Measurements from ENCODE around the gene KCNQ5.

Gene KCNQ5

GRCh38 chr6:72740135-72740534, 118.3 kb downstream of the KCNQ5 start:
- DNase-seq = no peak

GRCh38 chr6:72741083-72741482, 119.2 kb downstream of the KCNQ5 start:
- DNase-seq = no peak

DNA sequence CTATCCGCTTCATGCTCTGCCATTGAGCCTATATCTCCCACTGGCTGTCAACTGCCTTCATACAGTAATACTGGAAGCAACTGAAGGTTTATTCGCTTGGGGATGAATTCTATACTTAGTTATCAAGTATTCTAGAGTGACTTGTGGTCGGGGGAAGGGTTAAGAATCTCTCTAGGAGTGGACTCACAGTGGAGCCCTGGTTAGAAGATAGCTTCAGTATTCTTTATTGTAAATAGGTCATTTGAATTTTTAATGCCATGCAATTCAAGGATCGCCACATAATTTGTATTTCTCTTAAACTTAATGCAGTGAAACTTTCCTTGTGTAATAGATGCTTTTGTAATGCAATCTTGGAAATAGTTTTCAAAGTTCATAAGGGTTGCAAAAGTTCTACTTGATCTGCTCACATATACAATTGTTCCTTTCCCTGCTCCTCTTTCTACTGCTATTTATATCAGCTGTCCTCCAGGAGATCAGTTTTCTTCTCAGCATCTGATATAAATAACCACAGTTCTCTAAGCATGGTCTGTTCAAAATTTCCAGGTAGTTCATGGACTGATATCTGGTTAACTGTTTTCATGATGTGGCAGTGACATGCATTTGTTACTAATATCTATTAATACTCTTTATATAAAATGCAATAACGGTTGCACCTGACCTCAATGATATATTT, 120.3 kb downstream of the KCNQ5 start:
- DNase-seq = no peak

DNA sequence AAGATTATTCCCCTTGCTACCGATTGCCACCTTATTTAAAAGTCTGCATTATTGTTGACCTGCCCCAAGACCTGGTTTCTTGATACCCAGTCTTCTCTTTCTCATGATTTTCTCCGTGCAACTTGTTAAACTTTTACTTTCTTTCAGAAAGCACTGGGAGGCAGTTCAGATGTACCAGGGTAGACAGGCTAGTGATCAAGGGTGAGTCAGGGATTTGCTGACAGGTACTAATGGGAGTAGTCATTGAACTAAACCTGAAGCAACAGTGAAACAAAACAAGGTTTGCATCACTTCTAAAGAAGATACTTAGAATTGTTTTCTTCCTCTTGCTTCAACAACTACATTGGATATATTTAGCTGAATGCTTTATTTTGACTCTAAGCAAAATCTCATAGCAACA, 124.4 kb downstream of the KCNQ5 start:
- no peak for DNase-seq

DNA sequence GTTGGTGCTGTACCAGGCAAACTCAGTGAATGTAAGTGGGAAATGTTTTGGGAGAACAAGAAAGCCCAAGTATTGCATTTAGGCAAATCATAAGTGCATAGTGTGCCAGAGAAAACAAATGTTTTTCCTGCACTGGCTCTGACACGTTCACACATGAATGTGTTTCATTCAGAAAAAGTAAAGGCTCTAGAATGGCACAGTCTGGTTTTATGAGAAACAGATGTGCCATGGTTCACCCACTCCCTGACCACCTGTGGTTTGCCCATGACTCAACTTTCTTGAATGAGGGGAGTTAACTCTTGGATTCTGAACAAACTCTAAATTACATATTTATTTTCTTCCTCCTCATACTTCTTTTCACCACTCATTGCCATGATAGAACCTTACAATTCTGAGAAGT, 126.9 kb downstream of the KCNQ5 start:
- no peak for DNase-seq

GRCh38 chr6:72755752-72756151, 133.9 kb downstream of the KCNQ5 start:
- no peak for DNase-seq

- DNase-seq = no peak
Measured at GRCh38 chr6:72757048-72757447, 135.2 kb downstream of the KCNQ5 start.

DNA sequence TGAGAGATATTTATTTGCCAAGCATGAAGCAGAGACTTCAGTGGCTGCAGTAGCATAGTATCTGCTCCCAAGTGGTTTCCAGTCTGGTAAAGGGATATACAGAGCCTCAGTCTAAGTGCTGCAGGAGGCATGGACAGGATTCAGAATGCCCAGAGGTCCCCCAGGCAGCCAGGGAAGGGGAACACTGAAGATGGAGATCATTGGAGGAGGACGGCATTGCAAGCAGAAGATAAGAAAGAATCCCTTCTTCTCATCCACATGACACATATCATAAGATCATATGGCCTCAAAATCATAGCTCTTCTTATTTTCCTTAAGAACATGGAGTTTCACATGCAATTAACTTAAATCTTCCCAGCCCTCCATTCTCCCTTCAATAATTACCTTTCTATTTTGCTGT, 136.1 kb downstream of the KCNQ5 start:
- no peak for DNase-seq

GRCh38 chr6:72758901-72759300, 137.0 kb downstream of the KCNQ5 start:
- DNase-seq = no peak

DNA sequence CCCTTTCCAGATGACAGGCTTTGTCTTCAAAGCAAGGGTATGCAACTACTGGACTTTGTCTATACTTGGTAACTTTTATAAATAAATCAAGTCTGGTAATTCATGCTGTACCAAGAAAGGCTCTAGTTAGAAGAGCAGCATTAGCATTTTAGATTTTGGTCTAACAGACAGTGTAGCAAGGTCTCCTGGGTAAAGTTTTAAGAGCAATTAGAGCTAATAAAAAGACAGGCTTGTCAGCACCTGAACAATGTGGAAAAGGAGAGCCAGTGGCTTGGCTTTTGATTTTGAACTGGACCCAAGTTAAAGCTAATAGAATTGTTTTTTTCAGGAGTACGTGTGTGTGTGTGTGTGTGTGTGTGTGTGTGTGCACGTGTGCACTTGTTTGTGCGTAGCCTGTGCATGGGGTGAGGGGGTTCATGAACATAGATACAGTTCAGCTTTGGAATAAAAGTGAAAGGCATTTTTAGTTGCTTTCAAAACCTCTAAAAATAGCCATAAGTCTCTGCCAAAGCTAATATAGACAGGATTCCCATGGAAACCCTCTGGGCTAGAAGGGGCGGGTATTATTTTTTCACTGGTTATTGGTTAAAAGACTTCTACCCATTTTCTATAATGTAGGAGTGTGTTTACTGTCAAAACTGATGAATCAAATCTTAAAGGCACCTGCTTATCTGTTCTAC, 138.4 kb downstream of the KCNQ5 start:
- peak in 1 of 56 donors; percentile 1 for DNase-seq

- DNase-seq = no peak
Measured at GRCh38 chr6:72761761-72762160, 139.9 kb downstream of the KCNQ5 start.

DNA sequence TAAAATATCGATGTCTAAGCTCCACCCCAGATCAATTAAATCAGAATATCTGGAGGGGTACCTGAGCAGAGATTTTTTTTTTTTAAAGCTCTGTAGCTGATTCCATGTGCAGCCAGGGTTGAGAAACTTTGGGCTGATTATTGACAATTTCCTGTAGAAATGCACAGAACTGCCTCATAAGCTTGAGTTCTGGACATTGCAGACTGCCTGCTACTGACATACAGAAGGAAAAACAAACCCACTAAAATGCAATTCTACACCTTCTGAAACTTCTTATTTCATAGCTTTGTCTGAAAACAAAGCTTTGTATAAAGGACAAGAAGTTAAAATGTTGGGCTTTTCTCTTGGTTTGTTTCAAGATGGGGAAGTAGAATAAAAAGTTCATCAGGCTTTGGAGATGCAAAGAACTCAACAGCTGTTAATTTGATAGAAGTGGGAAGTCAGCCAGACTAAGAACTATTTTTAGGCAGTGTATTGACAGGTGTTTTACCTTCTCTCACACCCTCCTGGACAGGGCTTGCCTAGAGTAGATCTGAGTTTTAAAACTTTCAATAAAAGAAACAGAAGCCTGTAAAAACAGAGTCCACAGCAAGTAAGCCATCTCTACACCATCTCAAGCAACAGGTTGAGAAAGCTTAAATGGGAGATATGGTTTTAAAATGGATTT, 147.7 kb downstream of the KCNQ5 start:
- DNase-seq = no peak

- no peak for DNase-seq
Measured at GRCh38 chr6:72770959-72771358, 149.1 kb downstream of the KCNQ5 start.

- DNase-seq = no peak
Measured at GRCh38 chr6:72776456-72776855, 154.6 kb downstream of the KCNQ5 start.

DNA sequence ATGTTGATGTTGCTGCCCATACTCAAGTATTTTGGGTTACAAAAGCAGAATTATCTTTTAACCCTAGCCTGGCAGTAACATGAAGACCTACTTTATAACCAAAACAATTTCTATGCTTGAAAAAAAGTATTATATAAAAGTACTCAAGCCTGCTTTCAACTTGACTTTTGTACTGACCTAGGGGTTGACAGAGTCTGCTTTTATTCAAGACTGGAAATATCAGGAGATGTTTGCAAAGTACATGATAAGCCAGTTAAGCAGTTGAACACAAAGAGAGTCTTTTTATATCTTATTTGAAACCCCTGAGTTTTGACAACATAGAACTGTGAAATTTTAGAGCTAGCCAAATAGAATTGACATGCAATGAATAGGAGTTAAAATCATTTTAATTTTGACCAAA, 159.8 kb downstream of the KCNQ5 start:
- DNase-seq = no peak

DNA sequence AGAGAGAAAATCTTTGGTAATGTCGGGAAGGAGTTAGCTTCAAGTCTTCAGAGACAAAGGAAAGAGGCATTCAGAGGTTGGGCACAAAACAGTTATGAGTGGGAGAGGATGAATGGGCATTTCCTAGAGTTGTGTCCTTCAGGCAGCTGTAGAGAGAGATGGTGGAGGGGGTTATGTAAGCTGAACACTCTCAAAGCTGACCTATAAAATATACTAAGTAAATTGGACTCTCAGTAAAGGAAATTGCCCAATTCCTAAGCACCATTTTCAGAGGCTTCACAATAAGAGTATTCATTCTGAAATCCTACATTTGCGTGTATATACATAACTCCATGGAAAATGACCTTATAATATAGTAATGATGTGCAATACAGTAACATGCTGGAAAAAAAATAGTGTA, 161.2 kb downstream of the KCNQ5 start:
- DNase-seq = no peak

DNA sequence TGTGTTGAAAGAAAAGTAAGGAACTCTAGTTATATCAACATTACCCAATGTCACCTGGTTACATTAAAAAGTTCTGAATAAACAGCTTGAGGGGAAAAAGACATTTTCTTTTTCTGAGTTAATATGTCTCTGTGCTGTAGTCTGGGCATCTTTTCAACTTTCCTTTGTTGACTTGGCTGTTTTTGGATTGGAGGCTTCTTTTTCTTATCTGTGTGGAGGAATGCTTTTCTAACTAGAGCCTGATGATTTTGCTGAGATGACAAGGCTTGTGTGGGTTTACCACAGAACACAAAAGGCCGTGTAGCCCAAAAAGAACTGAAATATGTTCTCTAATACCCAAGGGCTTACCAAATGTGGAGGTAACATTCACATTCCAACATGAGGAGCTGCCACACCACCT, 161.8 kb downstream of the KCNQ5 start:
- DNase-seq = no peak

DNA sequence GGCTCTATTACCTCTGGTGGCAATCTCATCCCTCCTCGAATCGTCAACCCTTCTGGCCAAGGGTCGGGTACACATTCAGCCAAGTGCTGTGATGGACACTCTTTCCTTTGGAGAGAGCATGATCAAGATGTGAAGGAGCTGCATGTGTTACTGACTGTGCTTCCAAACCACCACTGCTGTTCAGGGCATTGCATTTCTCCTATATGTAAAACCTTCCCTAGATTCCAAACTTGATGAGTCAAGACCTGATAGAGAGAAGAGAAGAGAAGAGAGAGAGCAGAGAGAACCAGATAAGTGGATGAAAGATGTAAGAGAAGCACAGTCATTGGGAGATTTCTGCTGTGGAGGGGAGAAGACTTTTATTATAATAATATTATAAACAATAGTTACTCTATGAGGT, 162.2 kb downstream of the KCNQ5 start:
- DNase-seq = no peak

- DNase-seq = no peak
Measured at GRCh38 chr6:72784581-72784980, 162.7 kb downstream of the KCNQ5 start.

- no peak for DNase-seq
Measured at GRCh38 chr6:72787391-72788031, 165.6 kb downstream of the KCNQ5 start.

DNA sequence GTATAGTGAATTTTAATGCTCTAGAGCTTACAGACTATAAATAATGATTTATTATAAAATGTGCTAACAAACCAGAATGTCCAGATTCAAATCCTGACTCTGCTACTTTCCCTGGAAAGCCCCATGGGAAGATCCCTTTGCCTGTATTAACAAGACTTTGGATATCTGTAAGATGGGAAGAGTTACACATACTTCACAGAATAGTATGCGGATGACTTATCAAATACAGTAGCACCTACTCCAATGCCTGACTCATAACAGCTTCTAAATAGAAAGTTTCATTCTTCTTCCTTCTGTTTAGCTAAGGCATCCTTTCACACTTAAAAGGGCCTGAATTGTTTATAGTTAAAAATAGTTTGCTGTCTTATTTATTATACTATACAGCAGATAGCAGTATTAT, 166.3 kb downstream of the KCNQ5 start:
- no peak for DNase-seq

GRCh38 chr6:72789145-72789544, 167.3 kb downstream of the KCNQ5 start:
- DNase-seq = no peak
